GM11168 (cell line): Measurements from ENCODE around the gene CASP6.

Experiments used
- in situ Hi-C: fragments of 300-500 bp; cut with MboI; formaldehyde crosslinking; loops from one replicate; pipeline ENCODE4 v1.12.0; 2022; ENCODE audit warnings: low sequenced_read_pairs; ENCODE audit not compliant: unreplicated experiment

The CASP6 gene

DNA sequence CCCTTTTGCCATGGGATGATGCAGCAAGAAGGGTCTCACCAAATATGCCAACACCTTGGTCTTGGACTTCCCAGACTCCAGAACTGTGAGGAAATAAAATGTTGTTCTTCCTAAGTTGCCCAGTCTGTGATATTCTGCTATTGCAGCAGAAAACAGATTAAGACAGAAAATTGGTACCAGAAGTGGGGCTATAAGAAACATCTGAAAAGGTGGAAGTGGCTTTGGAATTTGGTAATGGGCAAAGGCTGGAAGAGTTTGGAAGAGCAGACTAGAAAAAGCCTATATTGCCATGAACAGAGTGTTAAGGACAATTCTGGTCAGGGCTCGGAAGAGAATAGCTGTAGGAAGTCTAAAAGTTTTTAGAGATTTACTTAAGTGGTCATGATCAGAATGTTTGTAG, 27.4 kb downstream of the CASP6 start:
- in situ Hi-C loops: no loop called here

- in situ Hi-C loops: no loop called here
Measured at GRCh38 chr4:109675181-109675580, 28.1 kb downstream of the CASP6 start.

DNA sequence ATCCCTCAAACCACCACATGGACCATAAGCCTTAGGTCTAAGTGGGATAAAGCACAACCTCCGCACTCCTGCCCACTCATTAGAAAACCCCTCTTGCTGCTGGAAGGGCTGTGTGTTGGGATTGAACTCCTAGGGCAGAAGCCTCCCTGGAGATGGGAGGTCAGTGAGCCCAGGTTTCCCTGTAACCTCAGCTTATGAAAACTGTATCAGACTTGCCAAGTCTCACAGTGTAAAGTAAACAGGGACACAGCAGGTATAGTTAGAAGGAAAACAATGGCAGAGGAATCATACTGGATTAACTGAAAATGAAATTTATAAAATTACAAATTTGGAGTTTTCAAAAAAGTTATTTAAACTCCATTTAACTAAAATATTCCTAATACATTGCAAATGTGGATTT, 29.9 kb downstream of the CASP6 start:
- in situ Hi-C loops: no loop called here

- in situ Hi-C loops: no loop called here
Measured at GRCh38 chr4:109672169-109672930, 30.9 kb downstream of the CASP6 start.

GRCh38 chr4:109671350-109671749, 31.9 kb downstream of the CASP6 start:
- in situ Hi-C loops: no loop called here

DNA sequence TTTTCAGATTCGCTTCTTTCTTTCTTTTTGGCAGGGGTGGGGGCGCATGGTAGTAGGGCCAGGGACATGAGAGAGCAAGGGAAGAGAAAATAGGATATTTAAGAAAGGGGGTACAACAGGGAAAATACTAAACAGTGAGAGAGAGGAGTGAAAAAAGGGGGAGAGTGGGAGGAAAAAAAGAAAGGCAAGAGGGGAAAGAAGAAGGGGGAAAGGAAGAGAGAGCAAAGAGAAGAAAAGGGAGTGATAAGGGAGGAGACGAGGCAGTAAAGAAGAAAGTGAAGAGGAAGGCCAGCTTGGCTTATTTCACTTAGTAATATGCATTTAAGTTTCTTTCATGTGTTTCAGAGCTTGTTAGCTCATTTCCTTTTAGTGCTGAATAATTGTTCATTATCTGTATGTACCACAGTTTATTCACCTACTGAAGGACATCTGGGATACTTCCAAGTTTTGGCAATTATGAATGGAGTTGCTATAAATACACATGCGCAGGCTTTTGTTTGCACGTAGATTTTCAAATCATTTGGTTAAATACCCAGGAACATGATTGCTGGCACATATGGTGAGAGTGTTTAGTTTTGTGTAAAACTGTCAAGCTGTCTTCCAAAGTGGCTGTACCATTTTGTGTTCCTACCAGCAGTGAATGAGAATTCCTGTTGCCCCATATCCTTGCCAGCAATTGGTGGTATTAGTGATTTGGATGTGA, 37.3 kb downstream of the CASP6 start:
- in situ Hi-C loops: no loop called here

DNA sequence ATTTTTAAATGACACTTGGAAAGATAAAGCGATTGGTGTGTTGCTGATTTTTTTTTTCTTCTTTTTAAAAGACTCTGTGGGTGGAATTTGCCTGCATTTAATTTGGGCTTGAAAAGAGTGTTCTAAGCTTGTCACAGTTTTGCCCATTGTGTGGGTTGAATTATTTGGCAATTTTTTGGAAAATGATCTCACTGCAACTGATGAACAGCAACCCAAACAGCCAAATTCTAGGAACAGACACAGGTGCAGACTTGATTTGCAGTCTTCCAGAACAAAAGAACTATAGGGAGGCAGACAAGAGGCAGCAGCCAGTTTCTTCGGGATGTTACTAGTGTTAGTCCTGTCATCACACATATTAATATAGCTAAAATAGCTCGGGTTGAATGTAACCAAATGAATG, 40.5 kb downstream of the CASP6 start:
- in situ Hi-C loops: no loop called here

- in situ Hi-C loops: no loop called here
Measured at GRCh38 chr4:109662116-109662515, 41.1 kb downstream of the CASP6 start.

- in situ Hi-C loops: no loop called here
Measured at GRCh38 chr4:109658871-109659410, 44.3 kb downstream of the CASP6 start.

- in situ Hi-C loops: no loop called here
Measured at GRCh38 chr4:109657854-109658418, 45.3 kb downstream of the CASP6 start.

- in situ Hi-C loops: no loop called here
Measured at GRCh38 chr4:109655396-109655795, 47.8 kb downstream of the CASP6 start.

- in situ Hi-C loops: no loop called here
Measured at GRCh38 chr4:109649872-109650271, 53.4 kb downstream of the CASP6 start.

- in situ Hi-C loops: no loop called here
Measured at GRCh38 chr4:109648997-109649575, 54.2 kb downstream of the CASP6 start.

GRCh38 chr4:109648266-109648996, 54.8 kb downstream of the CASP6 start:
- in situ Hi-C loops: no loop called here

DNA sequence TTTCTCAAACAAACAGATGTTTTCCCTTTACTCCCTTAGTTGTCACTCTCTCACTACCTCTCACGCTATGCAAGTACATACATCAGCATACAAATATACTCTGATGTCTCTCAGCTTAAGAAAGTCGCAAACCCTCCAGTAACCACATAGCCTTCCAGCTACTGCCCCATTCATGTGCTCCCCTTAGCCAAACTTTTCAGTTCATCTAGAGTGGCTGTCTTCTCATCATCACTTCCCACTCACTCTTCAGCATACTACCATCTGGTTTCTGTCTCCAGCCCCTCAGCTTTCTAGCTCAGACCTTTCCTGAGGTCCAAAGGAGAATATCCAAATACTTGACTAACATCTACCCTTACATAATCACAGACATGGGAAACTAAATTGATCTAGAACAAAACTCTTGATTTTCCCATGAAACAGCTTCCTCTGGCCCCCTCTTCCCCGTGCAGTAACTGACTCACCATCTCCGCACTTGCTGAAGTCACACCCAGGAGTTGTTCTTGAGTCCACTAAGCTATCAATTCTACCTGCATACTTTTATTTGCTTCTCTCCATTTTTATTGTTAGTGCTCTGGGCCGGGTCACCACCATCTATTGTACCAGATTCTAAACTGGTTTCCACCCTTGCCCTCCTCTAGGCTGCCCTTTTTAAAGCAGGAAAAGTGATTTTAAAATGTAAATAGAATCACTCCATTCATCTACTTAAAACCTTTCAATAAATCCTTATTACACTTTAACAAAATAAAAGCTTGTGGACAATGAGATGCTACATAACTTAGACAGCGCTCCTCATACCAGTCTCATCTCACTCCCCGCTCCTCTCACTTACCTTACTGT, 57.2 kb downstream of the CASP6 start:
- in situ Hi-C loops: no loop called here

DNA sequence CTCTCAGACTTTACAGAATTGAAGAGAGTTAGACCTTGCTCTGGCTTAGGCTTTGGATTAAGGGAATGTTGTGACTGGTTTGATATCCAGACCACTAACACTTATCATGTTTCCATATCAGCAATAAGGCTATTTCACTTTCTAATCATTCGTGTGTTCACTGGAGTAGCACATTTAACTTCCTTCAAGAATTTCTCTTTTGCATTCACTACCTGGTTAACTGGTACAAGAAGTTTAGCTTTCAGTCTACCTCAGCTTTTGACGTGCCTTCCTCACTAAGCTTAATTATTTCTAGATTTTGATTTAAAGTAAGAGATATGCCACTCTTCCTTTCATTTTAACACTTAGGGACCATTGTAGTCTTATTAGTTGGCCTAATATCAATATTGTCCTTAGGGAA, 62.6 kb downstream of the CASP6 start:
- in situ Hi-C loops: no loop called here
